GM19328 (cell line): ENCODE measurements around the gene NUP93.
"Not testable (repeated sequence)": the region's sequence is repeated elsewhere in the genome, so short reads cannot be mapped to it uniquely, and the experiment has no call there.

Experiments used
- ATAC-seq: cut with Tn5 transposase; IDR thresholded peaks from one replicate; pipeline ENCODE4 v1.9.1; 2021; ENCODE audit warnings: mild to moderate bottlenecking, moderate library complexity; ENCODE audit not compliant: unreplicated experiment

Gene NUP93

DNA sequence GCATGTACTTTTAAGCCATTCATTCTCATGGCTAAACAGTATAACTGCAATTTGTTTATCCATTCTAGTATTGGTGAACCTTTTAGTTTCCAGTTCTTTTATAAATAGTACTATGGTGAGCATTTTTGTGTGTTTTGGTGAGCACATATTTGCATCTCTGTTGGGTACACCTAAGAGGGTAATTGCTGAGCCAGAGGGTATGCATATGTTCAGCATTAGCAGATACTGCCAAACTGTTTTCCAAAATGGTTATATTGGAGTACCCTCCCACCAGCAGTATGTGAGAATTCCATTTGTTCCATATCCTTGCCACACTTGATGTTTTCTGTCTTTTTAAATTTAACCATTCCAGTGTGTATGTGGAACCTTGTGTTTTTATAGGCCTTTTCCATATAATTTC lies 81.0 kb downstream of the NUP93 start:
- ATAC-seq, result no peak

DNA sequence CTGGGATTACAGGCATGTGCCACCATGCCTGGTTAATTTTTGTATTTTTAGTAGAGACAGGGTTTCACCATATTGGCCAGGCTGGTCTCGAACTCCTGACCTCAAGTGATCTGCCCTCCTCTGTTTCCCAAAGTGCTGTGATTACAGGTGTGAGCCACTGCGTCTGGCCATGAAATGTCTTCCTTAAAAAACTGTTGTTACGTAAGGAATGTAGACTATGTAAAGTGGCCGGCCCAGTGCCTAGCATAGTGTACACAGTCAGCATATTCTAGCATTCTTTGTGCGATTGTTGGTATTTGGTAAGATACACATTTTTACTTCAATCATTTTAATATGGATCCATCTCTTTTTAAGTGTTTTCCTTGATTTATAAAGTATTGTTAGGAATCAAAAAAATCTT lies 81.7 kb downstream of the NUP93 start:
- ATAC-seq, result not testable (repeated sequence)

DNA sequence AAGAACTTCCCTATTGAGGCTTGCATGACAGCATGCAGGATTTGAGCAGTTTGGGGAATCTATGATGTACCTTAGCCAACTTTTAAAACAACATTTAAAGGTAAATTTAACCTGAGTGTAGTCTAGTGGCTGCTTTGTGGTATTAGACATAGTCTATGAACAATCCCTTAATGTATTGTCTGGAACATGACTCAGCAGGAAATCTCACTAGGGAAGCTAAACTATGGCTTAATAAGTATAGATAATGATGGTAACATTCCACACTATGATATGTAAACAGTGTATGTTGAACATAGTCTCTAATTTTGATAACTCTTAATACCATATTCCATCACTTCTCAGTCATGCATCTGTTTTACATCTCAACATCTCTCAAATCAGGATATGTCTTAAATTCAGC lies 83.0 kb downstream of the NUP93 start:
- no peak for ATAC-seq

DNA sequence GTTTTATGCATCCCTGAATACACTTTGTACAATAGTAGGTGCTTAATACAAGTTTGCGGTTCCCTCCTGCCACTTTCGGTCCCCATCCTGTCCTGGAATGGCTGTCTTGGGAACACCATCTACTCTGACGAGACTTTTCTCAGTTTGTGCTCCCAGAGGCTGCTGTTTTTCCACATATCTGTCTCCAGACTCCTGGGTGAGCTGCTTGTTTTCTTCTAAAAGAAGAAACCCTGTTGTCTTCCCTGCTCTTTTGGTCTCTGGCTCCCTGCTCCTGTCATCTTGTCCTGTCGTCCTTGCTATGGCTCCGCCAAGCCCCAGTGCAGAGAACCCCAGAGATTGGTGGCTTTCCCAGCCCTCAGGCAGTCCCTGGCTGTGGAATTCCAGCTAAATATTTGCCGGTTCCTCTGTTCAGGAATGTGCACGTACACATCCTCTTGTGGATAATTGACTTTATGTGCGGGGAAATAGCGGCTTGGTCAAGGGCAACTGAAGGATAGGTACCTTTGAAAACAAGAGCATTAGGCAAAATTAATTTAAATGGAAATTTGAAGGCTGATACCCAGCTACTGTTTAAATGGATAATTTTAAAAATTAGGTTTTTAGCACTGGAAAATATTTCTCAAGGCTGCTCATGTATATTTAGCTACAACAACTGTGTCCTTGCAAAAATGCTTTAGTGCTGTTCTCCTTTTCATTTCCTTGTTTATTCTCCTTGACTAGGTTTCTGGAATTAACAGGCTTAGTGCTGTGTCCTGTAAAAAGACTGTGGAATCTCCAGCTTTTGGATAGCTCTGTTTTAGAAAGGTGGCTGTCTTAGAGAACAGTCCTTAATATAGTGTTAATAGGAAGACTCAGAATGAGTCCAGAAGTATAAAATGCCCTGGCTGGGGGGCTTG lies 84.9 kb downstream of the NUP93 start:
- ATAC-seq, result no peak

DNA sequence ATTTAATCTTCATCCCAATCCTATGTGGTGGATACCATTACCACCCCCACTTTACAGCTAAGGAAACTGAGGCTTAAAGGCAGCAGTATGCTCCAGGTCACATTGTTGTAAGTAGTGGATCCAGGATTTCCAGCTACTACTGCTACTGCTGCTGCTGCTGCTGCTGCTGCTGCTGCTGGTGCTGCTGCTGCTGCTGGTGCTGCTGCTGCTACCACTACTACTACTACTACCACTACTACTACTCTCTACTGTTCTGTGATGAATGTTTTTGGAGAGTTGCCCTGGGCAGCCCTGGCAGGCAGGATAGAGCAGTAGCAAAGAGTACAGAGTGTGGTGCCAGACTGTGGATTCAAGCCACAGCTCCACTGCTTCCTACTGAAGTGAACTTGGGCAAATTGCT lies 85.8 kb downstream of the NUP93 start:
- ATAC-seq, result no peak

DNA sequence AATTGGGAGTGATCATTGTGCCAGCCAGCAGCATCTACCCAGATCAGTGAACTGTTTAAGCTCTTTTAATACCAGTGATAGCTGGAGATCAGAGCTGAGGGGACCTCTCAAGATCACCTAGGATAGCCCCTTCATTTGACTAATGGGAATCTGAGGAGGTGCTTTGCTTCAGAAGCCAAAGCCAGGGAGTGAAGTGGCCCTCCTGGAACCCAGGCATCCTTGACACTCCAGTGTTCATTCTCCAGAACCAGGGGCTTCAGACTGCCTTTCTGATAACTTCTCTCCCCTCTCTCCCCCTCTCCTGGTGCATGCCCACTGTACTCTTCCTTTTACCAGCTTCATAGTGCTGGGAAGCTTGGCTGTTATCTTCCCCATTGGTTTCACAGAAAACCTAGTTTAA lies 87.1 kb downstream of the NUP93 start:
- ATAC-seq, result no peak

DNA sequence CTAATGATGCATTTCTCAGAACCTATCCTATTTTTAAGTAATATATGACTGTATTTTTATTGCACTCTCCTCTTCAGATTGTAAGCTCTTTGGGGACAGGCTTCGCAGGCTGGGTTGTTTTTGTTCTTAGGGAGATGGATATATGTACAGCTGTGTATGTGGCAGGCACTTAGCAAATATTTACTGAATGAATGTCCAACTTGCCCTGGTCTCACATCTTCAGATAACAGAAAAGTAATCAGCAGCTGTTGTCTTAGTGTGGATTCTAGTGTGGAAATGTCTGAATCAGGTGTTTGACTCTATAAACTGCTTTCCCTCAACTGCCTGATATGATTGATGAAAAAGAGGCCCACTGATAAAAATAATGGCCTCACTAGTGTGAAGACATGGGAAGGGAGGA lies 88.0 kb downstream of the NUP93 start:
- no peak for ATAC-seq

DNA sequence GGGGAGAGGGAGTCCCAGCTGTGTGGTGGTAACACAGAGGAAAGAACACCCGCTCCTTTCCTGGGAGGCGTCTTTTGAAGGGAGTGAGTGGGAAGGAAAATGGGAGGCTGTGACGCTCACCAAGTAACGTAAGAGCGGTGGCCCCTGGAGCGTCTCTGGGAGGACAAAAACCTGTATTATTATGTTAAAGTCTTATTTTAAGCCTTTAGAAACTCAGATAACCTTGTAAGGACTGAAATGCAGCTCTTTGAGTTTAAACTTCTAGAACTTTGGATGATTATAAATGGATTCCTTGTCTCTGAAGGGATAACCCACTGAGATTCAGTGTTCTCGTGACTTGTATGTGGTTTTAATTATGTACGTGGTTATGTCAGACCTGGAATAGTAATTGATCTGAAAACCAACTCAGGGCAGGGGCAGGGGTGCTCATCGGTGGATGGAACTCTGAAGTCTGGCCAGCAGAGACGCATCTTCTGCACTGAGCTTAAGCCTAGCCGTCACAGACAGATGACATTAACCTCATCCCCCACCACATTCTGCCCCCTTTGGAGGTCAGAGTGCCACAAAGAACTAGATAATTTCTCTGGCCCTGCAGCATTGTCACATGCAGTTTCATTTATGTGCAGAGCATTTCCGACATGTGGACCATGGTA lies 93.3 kb downstream of the NUP93 start:
- ATAC-seq, result no peak

DNA sequence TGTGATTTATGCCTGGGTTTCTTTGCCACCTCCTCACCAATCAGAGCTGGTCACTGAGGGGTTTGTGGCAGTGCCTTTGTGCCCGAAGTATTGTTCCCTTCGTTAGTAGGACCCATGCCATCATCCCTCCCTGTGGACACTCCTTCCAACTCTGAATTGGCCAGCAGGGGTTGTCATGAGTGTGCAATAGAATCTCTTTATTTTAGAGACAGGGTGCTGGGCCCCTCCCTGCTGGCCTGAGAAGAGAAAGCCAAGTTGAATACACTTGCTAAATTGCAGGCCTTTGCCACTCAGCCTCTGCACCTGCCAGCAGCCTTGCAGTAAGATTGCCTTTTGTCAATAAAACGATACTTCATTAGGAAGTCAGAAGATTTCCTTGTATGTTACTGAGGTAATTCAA lies 94.4 kb downstream of the NUP93 start:
- ATAC-seq, result no peak

DNA sequence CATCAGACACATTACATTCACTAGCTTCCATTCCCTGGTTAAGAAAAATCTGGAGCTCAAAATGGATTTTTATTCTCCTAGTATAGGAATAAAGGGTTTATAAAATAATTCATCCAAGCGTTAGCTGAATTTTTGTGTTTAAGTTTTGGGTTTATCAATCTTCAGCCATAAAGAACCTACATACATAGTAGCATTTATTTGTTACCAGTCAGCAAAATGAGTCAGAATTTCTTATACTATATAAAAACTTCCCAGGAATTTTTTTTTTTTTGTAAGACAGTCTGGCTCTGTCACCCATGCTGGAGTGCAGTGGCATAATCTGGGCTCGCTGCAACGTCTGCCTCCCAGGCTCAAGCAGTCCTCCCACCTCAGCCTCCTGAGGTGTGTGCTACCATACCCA lies 94.9 kb downstream of the NUP93 start:
- ATAC-seq, result no peak

DNA sequence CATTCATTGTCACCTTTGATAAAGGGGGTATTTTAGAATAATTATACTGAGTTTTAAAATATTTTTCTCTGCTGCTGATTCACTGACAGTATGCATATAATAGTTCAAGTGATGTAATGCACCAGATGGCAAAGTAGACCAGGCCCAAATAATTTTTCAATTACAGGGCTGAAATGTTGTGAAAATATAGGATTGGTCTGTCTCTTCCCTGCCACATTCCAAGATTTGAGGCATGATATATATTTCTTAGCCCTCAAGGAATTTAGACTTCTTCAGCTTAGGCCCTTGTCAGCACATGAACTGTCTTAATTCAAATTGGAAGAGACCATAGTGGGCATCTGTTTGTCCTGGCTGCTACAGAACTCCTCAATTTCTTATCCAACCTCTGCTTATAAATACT lies 95.9 kb downstream of the NUP93 start:
- no peak for ATAC-seq

DNA sequence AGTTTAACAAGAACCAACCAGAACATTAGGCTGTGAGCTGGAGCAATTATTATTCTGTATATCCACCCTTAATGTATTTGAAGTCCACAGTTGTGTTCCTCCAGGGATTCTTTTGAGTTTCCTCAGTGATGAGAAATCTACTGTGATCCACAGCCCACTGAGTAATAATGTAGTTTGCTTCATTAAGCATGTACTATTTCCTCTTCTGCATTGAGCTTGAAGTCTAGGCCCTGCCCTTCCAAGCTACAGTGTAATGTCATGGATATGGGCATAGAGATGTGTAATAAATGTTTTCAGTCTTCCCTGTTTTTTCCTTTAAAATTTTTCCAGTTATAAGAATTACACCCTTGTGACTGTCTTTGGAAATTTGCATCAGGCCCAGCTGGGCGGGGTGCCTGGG lies 98.7 kb downstream of the NUP93 start:
- ATAC-seq, result no peak

DNA sequence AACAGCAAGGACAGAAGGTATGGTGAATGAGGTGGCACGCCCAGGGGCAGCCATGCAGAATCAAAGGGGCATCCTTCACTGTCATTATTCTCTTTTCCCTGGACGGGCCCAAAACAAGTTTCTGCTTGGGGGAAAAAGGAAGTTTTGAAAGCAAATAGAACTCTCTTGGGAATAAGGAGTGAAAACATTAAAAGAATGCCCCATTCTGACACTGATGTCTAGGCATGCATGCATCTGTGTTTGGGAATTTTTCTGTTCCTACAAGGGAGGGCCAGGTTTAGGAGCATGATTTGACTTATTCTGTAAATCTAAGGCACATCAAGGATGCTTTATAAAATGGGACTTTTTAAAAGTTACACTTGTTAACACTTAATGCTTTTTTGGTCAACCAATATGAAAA lies 100.7 kb downstream of the NUP93 start:
- ATAC-seq, result no peak

DNA sequence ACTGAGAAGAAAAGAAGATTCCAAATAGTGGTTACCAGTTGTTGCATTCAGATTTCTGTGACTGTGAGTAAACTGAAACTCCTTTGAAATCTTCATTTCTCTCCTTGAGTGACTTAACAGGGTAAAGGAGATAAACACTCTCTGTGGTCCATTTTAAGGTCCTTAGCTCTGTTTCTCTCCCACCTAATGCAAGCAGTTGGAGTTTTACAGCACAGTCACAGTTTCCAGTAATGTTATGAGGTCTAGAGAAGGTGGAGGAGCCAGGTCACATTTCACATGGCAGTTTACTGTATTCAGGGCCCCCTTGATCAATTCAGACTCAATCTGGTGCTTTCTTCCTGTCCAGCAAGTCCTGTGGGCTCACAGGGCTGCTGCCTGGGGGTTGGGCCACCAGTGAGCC lies 102.8 kb downstream of the NUP93 start:
- ATAC-seq, result no peak

DNA sequence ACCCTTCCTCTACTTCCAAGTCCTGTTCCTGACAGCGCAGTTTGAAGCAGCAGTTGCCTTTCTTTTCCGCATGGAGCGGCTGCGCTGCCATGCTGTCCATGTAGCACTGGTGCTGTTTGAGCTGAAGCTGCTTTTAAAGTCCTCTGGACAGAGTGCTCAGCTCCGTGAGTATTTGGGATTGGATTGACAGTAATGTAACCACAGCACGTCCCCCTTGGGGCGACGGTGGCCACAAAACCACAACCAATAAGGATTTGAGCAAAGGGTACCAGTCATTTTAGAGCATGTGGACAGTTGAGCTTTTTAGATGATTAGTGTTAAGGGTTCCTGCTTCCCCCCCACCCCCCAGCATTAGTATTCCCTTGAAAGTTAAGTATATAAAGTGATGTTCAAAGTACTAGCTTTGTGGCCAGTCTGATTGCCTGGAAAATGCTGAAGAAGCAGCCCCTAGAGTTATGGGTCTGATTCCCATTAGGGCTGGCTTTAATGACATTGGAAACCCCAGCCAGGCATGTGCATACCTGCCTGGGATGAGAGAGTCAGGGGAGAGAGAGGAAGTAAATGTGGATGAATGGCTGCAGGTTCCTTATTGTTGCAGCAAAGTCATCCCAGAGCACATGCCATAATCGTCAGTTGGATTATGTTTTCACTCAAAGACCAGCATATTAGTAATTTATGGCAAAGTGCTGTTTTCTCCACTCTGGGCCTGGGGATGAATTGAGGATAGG lies 103.5 kb downstream of the NUP93 start:
- no peak for ATAC-seq

DNA sequence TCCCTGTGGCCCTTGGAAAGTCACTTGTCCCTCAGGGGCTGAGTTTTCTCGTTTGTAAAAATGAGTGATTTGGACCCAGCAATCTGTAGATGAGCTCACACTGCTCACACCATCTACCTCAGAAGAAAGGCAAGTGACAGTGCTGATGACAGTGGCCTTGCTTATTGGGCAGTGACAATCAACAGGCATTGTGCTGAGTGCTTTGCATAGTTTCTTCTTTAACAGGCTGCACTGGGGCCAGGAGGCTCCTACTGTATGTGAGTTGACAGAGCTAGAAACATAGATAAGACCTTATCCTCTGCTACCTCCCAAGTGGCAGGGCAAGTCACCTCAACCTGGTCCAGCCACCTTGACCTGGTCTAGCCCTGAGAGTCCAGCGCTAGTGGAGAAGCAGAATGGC lies 105.4 kb downstream of the NUP93 start:
- no peak for ATAC-seq

DNA sequence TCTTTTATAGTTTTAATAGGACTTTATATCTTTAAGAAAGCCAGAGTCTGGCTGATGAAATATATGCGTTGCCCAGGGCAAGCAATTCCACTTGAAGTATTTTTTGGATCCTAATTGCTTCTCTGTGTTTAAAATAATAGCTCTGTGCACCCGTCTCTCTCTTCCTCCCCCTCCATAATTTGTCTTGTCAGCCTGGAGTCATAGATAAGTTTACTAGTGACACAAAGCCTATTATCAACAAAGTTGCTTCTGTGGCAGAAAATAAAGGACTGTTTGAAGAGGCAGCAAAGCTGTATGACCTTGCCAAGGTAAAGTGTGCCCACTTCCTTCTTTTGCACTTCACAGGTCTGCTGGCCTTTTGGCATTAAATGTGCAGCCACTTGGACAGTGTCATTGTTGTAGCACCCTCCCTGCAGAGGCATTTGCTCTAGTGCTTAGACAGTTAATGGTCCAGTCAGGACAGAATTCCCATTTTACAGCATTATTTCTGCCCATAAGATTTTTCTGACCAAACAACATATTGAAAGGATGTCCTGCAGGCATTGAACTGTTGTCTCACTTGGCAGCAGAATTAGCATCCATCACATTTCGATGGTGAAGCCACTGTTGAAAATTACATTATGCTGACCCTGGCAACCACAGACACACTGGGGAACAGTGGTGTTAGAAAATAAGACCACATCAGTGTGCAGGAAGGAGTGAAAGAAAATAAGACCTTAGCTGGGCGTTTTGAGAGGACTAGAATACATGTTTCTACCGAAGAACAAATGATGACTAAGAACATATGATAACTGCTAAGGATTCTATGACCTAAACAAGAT lies 106.7 kb downstream of the NUP93 start:
- ATAC-seq, result no peak

DNA sequence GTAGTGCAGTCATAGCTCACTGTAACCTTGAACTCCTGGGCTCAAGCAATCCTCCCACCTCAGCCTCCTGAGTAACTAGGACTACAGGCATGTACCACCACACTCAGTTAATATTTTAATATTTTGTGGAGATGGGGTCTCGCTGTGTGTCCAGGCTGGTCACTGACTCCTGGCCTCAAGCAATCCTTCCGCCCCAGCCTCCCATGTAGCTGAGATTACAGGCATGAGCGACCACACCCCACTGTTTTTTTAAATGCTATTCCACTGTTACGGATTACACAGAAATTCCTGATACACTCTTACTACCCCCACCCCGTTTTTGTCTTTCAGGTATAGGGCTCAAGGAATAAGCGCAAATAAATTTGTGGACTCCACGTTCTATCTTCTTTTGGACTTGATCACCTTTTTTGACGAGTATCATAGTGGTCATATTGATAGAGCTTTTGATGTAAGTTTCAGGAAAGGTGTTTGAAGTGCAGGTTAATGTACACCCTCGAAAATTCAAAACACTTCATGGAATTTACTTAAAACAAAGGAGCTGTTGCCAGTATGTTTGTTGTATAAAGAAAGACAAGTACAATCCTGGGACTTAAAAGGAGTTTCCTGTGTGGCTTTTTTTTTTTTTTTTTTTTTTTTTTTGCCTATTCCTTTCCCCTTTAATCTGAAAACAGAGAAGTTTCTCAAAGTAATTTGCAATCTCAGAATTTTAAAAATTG lies 108.9 kb downstream of the NUP93 start:
- no peak for ATAC-seq

DNA sequence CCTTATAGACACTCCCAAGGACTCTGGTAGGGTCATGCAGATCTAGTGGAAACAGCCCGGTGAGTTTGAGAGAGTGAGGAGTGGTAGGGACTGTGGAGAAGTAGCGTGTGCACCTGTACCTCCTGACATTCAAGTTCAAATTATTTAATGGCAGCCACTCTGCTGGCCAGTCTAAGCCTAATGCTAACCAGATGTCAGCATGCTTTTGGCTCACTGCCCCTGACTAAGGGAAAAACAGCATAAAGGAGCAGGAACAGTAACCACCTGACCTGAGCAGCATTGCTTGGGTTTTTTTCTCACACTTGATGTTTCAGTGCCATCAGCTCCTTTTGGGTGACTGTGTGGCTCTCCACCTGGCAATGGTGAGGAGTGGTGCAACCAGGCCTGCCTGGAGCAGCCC lies 111.3 kb downstream of the NUP93 start:
- ATAC-seq, result no peak

DNA sequence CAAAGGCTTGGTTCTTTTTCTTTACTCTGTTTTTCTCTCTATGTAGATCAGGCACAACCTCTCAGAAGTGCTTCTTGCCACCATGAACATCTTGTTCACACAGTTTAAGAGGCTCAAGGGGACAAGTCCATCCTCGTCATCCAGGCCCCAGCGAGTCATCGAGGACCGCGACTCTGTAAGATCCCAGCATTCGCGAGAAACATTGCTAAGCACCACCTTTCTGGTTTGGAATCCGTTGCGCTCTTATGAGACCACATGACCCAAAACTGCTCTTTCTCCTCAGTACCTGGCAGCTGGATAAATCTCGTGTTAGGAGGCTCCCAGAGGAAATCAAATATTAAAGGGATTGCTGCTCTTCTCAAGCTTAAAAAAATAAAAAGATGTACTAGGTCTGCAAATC lies 111.7 kb downstream of the NUP93 start:
- no peak for ATAC-seq
